ENCODE measurements around the gene SDHB.
A peak's percentile ranks its signal among the peaks of the same experiment; 100 is the strongest.

SDHB gene

DNA sequence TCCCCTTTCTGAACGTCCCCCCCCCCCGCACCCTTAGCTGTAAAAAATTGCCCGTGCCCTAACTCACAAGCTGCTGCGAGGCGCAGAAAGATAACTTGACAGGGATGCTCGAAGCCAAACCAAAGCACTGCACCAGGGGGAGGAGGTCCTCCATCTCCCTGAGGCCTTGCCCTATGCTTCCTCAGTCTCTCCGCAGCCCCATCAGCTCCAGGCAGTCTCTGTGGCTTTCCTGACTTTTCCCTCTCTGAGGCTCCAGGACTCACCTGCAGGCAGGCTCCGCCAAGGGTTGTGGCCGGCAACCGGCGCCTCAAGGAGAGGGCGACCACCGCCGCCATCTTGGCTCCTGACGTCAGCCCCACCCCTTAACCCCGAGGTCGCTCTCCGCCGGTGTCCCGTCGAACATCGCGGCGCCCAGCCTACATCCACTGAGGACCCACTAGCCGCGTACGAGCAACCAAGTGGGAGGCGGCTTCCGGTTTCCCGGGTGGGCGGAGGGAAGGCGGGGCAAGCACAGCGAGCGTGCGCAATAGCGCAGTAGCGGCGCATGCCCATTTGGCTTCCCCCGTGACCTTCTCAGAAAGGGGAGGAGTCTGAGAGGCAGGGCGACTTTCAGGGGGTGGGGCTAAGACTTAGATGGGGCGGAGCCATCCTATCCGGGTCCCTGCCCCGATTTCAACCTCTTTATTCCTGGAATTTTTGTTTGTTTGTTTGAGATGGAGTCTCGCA lies at the start of gene SDHB:
TSS of gene SDHB (minus strand) at position 348 of the 726 bp plus-strand sequence. CDS start at position 335, 13 bp downstream.
- peak within 1 kb of the TSS; percentile 95 for H3K4me3 ChIP-seq (ENCODE audit: low read depth, low read length)
- peak within 1 kb of the TSS; percentile 26; the same call in 1 of the 2 replicates for H3K27ac ChIP-seq (ENCODE audit: low read depth, low read length)
- H3K36me3 ChIP-seq (ENCODE audit: insufficient read depth, low read length): peaks cover 5% of the 10 kb centered on the region; the same call in 1 of the 2 replicates
- peaks cover 8% of the 10 kb centered on the region for H3K27me3 ChIP-seq (ENCODE audit: insufficient read depth, low read length)
- H3K4me1 ChIP-seq (ENCODE audit: control insufficient read depth, insufficient read depth, low read length, unreplicated experiment): peaks cover 11% of the 10 kb centered on the region
- H3K79me2 ChIP-seq (ENCODE audit: control insufficient read depth, insufficient read depth, low read length, unreplicated experiment): peaks cover 46% of the 10 kb centered on the region
- peak within 1 kb of the TSS; percentile 75 for H2AFZ ChIP-seq (ENCODE audit: low read length, unreplicated experiment)

DNA sequence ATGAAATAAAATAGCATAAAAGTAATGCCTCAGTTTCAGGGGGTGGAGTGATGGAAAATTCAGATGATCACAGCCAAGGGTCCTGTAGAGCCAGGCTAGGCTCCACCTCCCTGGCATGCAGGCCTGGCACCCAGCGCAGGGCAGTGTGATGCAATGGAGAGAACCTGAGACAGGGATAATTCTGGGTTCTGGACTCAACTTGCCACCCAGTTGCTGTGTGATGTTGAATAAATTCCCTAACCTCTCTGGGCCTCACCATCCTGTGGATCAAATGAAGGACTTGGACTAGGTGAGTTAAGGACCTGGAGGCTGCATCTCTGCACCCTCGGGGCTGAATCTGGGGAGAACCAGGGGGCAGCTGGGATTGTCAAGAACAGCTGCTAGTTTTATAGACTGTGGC lies 48.4 kb upstream of the SDHB start:
- H2AFZ ChIP-seq (ENCODE audit: low read length, unreplicated experiment): no peak overlapping the region
- peaks cover 14% of the 10 kb centered on the region; the same call in 1 of the 2 replicates for H3K27me3 ChIP-seq (ENCODE audit: insufficient read depth, low read length)
- no peak overlapping the region for H3K4me3 ChIP-seq (ENCODE audit: low read depth, low read length)
- no peak overlapping the region for H3K27ac ChIP-seq (ENCODE audit: low read depth, low read length)
- H3K4me1 ChIP-seq (ENCODE audit: control insufficient read depth, insufficient read depth, low read length, unreplicated experiment): no peaks in the 10 kb centered on the region
- no peaks in the 10 kb centered on the region for H3K79me2 ChIP-seq (ENCODE audit: control insufficient read depth, insufficient read depth, low read length, unreplicated experiment)
- H3K36me3 ChIP-seq (ENCODE audit: insufficient read depth, low read length): no peaks in the 10 kb centered on the region

DNA sequence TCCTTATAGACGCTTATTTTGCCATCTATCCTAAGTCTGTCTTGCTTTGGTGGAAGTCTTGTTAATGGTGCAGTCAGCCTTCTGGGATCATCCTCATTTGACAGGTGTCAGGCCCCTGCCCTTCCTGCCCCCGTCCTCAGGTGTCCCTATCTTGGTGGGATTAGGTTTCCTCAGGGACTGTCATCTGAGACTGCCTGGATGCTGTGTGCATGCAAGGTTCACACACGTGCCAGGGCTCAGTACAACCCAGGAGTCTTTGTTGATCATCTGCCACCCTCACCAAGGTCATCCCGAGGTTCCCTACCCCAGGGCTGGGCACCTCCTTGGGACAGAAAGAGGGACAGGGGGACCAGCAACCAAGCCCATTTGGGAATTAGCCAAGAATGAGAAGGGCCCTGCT lies 47.4 kb upstream of the SDHB start:
- H3K27me3 ChIP-seq (ENCODE audit: insufficient read depth, low read length): peaks cover 11% of the 10 kb centered on the region; the same call in 1 of the 2 replicates
- no peak overlapping the region for H3K27ac ChIP-seq (ENCODE audit: low read depth, low read length)
- no peaks in the 10 kb centered on the region for H3K79me2 ChIP-seq (ENCODE audit: control insufficient read depth, insufficient read depth, low read length, unreplicated experiment)
- H2AFZ ChIP-seq (ENCODE audit: low read length, unreplicated experiment): no peak overlapping the region
- no peaks in the 10 kb centered on the region for H3K36me3 ChIP-seq (ENCODE audit: insufficient read depth, low read length)
- no peaks in the 10 kb centered on the region for H3K4me1 ChIP-seq (ENCODE audit: control insufficient read depth, insufficient read depth, low read length, unreplicated experiment)
- no peak overlapping the region for H3K4me3 ChIP-seq (ENCODE audit: low read depth, low read length)

DNA sequence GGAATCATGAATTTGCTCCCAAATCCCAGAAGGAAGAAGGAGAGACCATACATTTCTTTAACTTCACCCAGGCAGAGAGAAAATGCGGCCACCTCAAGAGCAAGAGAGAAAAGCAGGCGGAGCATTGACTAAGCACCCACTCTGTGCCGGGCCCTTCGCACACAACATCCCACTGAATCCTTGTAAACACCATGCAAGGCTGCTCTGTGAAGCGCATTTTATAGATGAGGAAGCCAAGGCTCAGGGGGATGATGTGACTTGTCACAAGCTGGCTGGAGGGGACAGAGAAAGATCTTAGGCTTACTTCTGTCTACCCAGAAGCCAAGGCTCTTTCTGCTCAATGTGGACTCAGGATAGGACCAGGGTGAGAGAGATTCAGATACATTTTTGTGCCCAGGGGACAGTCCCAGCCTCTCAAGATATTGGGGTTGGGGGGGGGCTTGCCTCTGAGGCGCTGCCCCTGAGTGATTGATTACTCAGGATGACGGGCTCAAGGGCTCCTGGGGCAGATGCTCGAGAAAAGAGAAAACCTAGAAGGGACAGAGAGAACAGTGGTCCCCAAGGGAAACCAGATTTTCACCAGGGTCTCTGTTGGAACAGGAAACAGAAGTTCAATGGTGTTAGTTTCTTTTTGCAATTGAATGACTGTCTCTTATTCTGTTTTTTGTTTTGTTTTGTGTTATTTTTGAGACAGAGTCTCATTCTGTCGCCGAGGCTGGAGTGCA lies 45.9 kb upstream of the SDHB start:
- no peak overlapping the region for H2AFZ ChIP-seq (ENCODE audit: low read length, unreplicated experiment)
- H3K4me1 ChIP-seq (ENCODE audit: control insufficient read depth, insufficient read depth, low read length, unreplicated experiment): no peaks in the 10 kb centered on the region
- H3K27me3 ChIP-seq (ENCODE audit: insufficient read depth, low read length): peaks cover 11% of the 10 kb centered on the region; the same call in 1 of the 2 replicates
- no peak overlapping the region for H3K27ac ChIP-seq (ENCODE audit: low read depth, low read length)
- no peaks in the 10 kb centered on the region for H3K36me3 ChIP-seq (ENCODE audit: insufficient read depth, low read length)
- no peaks in the 10 kb centered on the region for H3K79me2 ChIP-seq (ENCODE audit: control insufficient read depth, insufficient read depth, low read length, unreplicated experiment)
- no peak overlapping the region for H3K4me3 ChIP-seq (ENCODE audit: low read depth, low read length)

DNA sequence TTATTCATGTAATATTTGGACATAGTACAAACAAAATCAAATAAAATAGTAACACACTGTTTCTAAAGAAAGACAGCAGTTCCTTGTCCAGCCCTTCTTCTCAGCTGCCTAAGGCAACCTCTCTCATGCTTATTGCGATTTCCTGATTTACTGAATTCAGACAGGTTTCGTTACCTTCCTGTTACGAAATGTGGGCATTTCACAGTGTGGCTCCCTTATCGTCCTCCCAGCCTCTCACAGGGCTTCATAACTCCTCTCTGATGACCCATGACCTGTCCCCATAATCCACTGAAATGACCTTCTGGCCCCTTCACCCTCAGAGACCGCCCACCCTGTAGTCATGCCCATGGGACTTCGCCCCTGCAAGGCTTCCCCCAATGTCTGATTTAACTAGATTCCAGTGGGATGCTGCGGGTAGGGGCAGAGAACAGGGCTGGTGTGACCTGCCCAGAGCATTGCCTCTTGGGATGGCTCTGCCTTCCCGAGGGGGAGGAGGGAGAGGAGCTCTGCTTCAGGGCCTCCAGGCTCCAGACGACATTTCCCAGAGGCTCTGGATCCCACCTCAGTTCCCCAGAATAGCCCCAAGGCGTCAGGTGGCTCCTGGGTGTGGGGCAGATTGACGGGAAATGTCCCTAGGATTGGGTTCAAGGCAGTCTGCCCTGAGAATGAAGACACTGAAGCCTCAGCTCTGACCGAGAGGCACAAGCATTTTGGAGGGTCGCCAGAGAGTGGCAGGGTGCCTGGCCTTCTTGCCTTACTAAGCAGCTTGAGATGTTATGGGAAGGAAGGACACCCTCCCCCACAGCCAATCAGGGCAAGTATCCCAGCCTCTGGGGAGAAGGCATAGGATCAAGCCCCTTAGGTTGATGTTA lies 44.9 kb upstream of the SDHB start:
- no peaks in the 10 kb centered on the region for H3K4me1 ChIP-seq (ENCODE audit: control insufficient read depth, insufficient read depth, low read length, unreplicated experiment)
- peaks cover 11% of the 10 kb centered on the region; the same call in 1 of the 2 replicates for H3K27me3 ChIP-seq (ENCODE audit: insufficient read depth, low read length)
- H3K79me2 ChIP-seq (ENCODE audit: control insufficient read depth, insufficient read depth, low read length, unreplicated experiment): no peaks in the 10 kb centered on the region
- H3K36me3 ChIP-seq (ENCODE audit: insufficient read depth, low read length): no peaks in the 10 kb centered on the region
- H3K27ac ChIP-seq (ENCODE audit: low read depth, low read length): no peak overlapping the region
- H2AFZ ChIP-seq (ENCODE audit: low read length, unreplicated experiment): no peak overlapping the region
- H3K4me3 ChIP-seq (ENCODE audit: low read depth, low read length): no peak overlapping the region

DNA sequence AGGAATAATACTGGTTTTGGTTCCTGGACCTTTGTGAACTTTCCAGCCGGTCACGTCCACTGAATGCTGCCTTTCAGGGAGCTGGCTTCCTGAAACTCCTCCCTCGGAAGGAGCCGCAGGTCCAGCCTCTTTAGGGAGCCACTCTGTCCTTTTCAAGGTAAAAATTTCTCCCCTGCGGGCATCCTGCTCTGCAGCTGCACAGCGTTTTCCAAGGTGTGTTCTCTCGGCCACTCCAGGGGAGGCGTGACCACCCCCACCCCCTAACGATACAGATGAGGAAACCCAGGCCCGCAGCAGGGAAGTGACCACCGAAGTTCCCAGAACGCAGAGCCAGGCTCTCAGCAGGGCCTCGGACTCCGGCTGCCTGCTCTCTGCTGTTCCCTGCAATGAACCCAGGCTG lies 44.0 kb upstream of the SDHB start:
- H3K79me2 ChIP-seq (ENCODE audit: control insufficient read depth, insufficient read depth, low read length, unreplicated experiment): no peaks in the 10 kb centered on the region
- no peak overlapping the region for H2AFZ ChIP-seq (ENCODE audit: low read length, unreplicated experiment)
- H3K4me3 ChIP-seq (ENCODE audit: low read depth, low read length): no peak overlapping the region
- H3K27me3 ChIP-seq (ENCODE audit: insufficient read depth, low read length): peaks cover 11% of the 10 kb centered on the region; the same call in 1 of the 2 replicates
- no peak overlapping the region for H3K27ac ChIP-seq (ENCODE audit: low read depth, low read length)
- H3K36me3 ChIP-seq (ENCODE audit: insufficient read depth, low read length): no peaks in the 10 kb centered on the region
- no peaks in the 10 kb centered on the region for H3K4me1 ChIP-seq (ENCODE audit: control insufficient read depth, insufficient read depth, low read length, unreplicated experiment)

DNA sequence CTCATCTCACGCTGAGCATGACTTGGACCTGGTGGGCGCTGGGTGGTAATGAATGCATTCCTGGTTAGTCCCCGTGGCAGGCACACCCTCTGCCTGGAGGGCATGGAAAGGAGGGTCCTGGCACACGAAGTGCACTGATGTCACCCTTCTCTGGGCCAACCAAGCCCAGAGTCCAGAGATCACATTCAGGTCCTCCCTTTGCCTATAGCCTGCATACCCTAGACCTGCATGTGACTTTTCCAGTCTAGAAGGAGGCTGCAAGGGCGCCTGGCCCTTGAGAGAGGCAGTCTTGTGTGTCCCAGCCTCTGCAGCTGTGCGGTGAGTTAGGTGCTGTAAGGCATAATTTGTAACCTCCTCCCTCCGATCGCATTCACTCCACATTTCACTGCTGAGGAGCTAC lies 43.3 kb upstream of the SDHB start:
- H3K4me1 ChIP-seq (ENCODE audit: control insufficient read depth, insufficient read depth, low read length, unreplicated experiment): no peaks in the 10 kb centered on the region
- H3K36me3 ChIP-seq (ENCODE audit: insufficient read depth, low read length): no peaks in the 10 kb centered on the region
- H3K27ac ChIP-seq (ENCODE audit: low read depth, low read length): no peak overlapping the region
- no peaks in the 10 kb centered on the region for H3K79me2 ChIP-seq (ENCODE audit: control insufficient read depth, insufficient read depth, low read length, unreplicated experiment)
- H2AFZ ChIP-seq (ENCODE audit: low read length, unreplicated experiment): no peak overlapping the region
- H3K4me3 ChIP-seq (ENCODE audit: low read depth, low read length): no peak overlapping the region
- H3K27me3 ChIP-seq (ENCODE audit: insufficient read depth, low read length): peaks cover 11% of the 10 kb centered on the region; the same call in 1 of the 2 replicates

DNA sequence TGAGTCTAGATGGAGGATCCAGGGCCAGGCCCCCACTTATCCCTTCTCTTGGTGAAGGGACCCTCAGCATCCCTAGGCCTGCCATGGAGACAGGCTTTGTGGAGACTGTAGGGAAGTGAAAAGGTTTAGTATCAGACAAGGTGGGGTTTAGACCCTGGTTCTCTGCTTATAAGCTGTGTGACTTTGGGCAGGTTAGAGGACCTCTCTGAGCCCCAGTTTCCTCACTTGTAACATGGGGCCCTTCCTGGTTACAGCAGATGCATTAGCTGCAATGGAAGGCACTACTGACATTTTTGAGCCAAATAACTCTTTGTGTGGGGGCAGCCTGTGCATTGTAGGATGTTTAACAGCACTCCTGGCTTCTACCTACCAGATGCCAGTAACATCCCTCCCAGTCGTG lies 42.8 kb upstream of the SDHB start:
- Histone ChIP-seq H2AFZ (ENCODE audit: low read length, unreplicated experiment) (no peak overlapping the region), H3K27me3 (ENCODE audit: insufficient read depth, low read length) (peaks cover 11% of the 10 kb centered on the region; the same call in 1 of the 2 replicates), H3K36me3 (ENCODE audit: insufficient read depth, low read length) (no peaks in the 10 kb centered on the region), H3K4me1 (ENCODE audit: control insufficient read depth, insufficient read depth, low read length, unreplicated experiment) (no peaks in the 10 kb centered on the region), H3K4me3 (ENCODE audit: low read depth, low read length) (no peak overlapping the region), H3K79me2 (ENCODE audit: control insufficient read depth, insufficient read depth, low read length, unreplicated experiment) (no peaks in the 10 kb centered on the region), H3K27ac (ENCODE audit: low read depth, low read length) (no peak overlapping the region)

DNA sequence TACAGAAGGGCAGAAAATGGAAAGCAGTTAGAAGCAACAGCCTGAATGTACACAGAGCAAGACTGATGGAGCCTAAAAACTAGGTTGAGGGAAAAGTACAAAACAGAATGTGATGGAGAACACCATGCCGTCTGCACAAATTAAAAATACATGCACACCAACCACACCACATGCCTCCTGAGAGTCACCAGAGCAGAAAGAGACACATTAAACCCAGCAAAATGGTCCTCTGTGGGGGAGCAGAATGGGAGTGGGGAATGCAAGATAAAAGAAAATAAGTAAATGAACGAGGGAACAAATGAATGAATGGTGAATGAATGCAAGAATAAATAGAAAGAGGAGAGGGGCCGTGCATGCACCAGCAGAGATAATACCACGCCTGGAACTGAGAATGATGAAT lies 41.3 kb upstream of the SDHB start:
- Histone ChIP-seq H3K4me1 (ENCODE audit: control insufficient read depth, insufficient read depth, low read length, unreplicated experiment) (no peaks in the 10 kb centered on the region), H3K27me3 (ENCODE audit: insufficient read depth, low read length) (peaks cover 16% of the 10 kb centered on the region), H3K4me3 (ENCODE audit: low read depth, low read length) (no peak overlapping the region), H2AFZ (ENCODE audit: low read length, unreplicated experiment) (no peak overlapping the region), H3K36me3 (ENCODE audit: insufficient read depth, low read length) (no peaks in the 10 kb centered on the region), H3K27ac (ENCODE audit: low read depth, low read length) (no peak overlapping the region), H3K79me2 (ENCODE audit: control insufficient read depth, insufficient read depth, low read length, unreplicated experiment) (no peaks in the 10 kb centered on the region)

DNA sequence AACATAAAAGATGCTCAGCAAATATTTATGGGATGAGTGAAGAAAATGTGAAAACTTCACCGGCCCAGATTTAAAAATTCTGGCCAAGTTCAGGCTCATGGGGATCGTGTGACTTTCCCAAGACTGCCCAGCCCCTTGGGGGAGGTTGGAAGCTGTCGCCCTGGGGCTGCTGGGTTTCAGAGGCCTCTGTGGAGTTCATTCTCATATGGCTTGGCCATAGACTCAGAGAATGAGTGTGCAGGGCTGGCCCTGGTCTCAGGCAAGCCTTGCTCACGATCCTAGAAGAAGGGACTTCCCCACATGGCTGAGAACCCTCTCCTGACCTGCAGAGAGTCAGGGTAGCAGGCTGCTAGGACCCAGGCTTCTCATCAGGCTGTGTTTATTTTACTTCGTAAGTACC lies 40.8 kb upstream of the SDHB start:
- Histone ChIP-seq H3K27ac (ENCODE audit: low read depth, low read length) (no peak overlapping the region), H3K36me3 (ENCODE audit: insufficient read depth, low read length) (no peaks in the 10 kb centered on the region), H3K4me3 (ENCODE audit: low read depth, low read length) (no peak overlapping the region), H3K27me3 (ENCODE audit: insufficient read depth, low read length) (peaks cover 16% of the 10 kb centered on the region), H2AFZ (ENCODE audit: low read length, unreplicated experiment) (no peak overlapping the region), H3K79me2 (ENCODE audit: control insufficient read depth, insufficient read depth, low read length, unreplicated experiment) (no peaks in the 10 kb centered on the region), H3K4me1 (ENCODE audit: control insufficient read depth, insufficient read depth, low read length, unreplicated experiment) (no peaks in the 10 kb centered on the region)
